Ovary (tissue), 3 donors: ENCODE measurements around the gene SENP7.
"Not testable (repeated sequence)": the region's sequence is repeated elsewhere in the genome, so short reads cannot be mapped to it uniquely, and the experiment has no call there.

Experiments
- CTCF ChIP-seq, 3 donors: fragments of 450-650 bp in 2 of 3; fragments of 200-600 bp in 1 of 3; IDR thresholded peaks; one replicate each; pipeline versions ENCODE4 v1.5.1 to v1.8.0; 2016 to 2022; ENCODE audit warnings: antibody characterized with exemption in 3 of 3, mild to moderate bottlenecking in 1 of 3
- POLR2A ChIP-seq: fragments of 450-650 bp; IDR thresholded peaks from one replicate; pipeline ENCODE4 v1.6.1; 2017; ENCODE audit warnings: antibody characterized with exemption, mild to moderate bottlenecking, moderate library complexity
- donor health status: DM: no; HTN: no; CAD: no.

- not testable (repeated sequence) for TF ChIP-seq CTCF (IDR thresholded peaks at IDR 0.05); POLR2A
Observed at GRCh38 chr3:101308147-101308772, 204.8 kb downstream of the SENP7 start.
